Activated gamma-delta T cell (primary cell): ENCODE data around the gene MESD.
"Not testable (repeated sequence)": the region's sequence is repeated elsewhere in the genome, so short reads cannot be mapped to it uniquely, and the experiment has no call there.

Experiments used
- DNase-seq: peaks from one replicate; lab custom pipeline; 2025; lab: John Stamatoyannopoulos, UW

Gene MESD

DNA sequence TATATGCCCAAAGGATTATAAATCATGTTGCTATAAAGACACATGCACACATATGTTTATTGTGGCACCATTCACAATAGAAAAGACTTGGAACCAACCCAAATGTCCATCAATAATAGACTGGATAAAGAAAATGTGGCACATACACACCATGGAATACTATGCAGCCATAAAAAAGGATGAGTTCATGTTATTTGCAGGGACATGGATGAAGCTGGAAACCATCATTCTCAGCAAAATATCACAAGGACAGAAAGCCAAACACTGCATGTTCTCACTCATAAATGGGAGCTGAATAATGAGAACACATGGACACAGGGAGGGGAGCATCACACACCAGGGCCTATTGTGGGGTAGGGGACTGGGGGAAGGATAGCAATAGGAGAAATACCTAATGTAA lies 24.2 kb downstream of the MESD start:
- not testable (repeated sequence) for DNase-seq

GRCh38 chr15:80958818-80959495 lies 30.7 kb downstream of the MESD start:
- no peak for DNase-seq

- DNase-seq, result no peak
These were observed 31.6 kb downstream of the MESD start for GRCh38 chr15:80957976-80958375.

DNA sequence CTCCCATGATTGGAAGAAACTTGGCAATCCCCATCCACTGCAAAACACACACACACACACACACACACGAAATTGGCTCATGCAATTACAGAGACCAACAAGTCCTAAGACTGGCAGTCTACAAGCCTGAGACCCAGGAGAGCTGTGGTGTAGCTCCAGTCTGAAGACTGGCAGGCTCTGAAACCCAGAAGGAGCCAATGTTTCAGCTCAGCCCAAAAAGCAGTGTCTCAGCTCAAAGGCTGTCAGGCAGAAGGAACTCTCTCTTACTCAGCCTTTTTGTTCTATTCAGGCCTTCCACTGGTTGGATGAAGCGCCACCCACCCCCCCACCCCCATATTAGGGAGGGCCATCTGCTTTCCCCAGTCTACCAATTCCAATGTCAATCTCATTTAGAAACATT lies 32.1 kb downstream of the MESD start:
- no peak for DNase-seq

- not testable (repeated sequence) for DNase-seq
These were observed 33.8 kb downstream of the MESD start for GRCh38 chr15:80955571-80956452.

GRCh38 chr15:80953953-80954778 lies 35.5 kb downstream of the MESD start:
- DNase-seq, result no peak

DNA sequence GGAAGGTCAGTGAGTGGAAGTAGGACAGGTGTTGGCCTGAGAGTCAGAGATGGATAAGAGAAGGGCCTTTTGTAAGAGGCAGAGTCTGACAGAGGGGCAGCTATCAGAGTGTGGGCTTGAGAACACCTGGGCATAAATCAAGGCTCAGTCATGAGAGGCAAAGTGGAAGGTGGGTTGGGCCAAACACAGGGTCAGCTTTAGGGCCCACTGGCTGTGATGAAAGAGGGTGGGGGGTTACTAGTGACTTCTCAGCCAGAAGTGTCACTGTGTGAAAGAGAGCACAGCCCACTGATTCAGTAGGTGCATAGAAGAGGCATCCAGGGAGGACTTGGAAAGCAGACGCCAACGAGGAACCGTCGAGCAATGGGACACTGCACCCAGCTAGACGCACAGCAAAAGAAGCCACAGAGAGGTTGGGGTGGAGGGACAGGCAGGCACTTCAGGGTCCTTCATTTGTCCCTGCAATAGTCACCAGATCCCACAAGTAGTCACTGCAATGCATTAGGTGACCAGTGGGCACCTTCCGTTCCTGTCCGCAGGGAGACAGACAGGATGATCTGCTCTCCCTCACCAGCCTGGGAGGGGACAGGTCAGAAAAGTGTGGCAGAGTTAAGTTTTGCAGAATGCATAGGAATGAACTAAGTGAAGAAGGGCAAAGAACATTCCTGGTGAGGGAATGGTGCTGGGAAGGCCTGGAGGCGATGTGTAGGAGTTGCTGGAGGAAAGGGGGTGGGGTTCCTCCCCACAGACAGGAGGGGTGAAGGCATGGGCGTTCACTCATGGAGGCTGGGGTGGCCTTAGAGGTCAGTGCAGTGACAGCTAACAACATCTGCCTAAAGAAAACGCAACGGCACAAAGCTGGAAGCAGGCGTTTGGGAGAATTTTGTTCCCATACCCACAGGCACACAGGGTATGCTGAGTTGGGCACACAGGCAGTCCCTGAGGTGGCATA lies 36.3 kb downstream of the MESD start:
- no peak for DNase-seq

GRCh38 chr15:80951941-80952340 lies 37.7 kb downstream of the MESD start:
- no peak for DNase-seq

GRCh38 chr15:80950291-80951078 lies 39.1 kb downstream of the MESD start:
- no peak for DNase-seq

DNA sequence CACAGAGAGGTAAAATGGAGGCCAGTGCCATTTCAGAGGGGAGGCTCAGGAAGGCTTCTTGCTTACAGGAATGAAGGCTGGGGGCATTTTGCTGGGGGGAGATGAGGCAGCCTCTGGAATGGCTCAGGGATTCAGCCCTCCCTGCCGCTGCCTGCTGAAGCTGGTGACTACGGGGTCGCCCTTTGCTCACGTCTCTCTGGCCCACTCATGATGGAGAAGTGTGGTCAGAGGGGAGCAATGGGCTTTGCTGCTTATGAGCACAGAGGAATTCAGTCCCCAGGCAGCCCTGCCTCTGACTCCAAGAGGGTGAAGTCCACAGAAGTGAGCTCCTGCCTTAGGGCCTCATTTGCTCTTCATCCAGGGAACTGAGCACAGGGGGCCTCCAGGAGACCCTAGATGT lies 39.9 kb downstream of the MESD start:
- no peak for DNase-seq

DNA sequence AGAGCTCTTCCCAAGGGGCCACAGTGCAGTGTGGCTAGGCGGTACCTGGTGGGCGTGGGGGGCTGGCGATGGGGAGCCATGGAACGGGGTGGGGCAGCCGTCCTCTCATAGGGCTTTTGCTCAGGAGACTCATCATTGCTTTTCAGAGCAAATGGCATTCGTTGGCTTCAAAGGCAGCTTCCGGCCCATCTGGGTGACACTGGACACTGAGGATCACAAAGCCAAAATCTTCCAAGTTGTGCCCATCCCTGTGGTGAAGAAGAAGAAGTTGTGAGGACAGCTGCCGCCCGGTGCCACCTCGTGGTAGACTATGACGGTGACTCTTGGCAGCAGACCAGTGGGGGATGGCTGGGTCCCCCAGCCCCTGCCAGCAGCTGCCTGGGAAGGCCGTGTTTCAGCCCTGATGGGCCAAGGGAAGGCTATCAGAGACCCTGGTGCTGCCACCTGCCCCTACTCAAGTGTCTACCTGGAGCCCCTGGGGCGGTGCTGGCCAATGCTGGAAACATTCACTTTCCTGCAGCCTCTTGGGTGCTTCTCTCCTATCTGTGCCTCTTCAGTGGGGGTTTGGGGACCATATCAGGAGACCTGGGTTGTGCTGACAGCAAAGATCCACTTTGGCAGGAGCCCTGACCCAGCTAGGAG lies 40.8 kb downstream of the MESD start:
- DNase-seq, result no peak

DNA sequence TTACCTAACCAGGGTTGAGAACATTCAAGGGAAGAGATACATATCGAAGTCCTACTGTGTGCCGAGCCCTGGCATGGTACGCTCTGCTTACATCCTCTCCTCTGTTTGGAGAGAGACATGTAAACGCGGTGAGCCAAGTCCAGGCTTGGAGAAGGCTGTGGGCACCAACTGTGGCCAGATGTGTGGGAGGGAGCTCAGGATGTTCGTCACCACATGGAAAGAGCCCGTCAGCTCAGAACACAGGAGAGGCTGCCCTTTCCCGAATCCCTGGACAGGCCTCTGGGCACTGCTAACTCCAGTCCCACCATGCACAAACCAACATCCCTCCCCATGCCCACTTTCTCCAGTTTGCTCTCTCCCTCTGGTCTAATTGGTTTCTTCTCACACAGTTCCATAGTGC lies 43.0 kb downstream of the MESD start:
- DNase-seq, result no peak

GRCh38 chr15:80945605-80946004 lies 44.0 kb downstream of the MESD start:
- no peak for DNase-seq

DNA sequence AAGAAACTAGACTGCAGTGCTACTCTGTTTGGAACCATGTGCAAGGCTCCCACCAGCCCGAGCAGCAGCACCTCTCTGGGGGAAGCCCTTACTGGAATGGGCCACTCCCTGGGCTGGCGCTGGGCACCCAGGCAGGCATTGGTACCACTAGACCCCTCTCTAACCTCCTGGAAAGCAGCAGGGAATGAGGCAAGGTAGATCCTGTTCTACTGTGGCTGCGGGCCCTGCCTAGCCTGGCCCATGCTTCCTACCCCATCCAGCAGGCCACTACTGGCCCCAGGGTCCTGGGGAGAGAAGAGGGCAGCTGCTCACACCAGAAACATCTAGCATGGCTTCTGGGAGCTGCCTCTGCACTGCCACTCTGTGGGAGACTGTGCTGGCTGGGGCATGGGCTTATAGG lies 44.8 kb downstream of the MESD start:
- no peak for DNase-seq

DNA sequence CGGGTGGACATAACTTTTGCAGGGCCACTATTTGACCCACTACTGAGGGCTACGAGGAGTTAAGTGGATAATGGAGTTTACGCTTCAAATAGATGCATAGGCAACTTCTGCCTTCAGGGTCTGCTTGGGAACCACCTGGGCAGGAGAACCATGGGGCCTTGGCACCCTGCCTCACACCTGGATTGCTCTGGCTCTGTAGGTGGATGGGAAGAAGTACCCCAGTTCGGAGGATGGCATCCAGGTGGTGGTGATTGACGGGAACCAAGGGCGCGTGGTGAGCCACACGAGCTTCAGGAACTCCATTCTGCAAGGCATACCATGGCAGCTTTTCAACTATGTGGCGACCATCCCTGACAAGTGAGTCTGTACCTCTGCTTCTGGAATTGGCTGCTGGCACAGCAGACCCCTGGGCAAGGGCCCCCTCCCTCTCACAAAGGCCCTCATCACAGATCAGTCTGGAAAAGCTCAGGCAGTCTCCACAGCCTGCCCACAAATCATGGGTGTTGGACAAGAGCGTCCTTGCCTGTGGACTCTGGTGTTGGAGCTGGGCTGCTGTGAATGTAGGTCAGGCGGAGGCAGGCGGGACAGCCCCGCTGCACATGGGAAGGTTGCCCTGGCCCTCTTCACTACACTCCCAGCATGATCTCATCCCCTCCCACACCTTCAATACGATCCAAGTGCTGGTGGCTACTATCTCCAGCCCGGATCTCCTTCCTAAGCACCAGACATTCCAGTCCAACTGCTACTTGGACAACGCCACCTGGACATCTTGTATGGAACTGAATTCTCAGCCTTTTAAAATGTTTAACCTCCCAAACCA lies 46.7 kb downstream of the MESD start:
- DNase-seq, result no peak

- DNase-seq, result no peak
These were observed 47.4 kb downstream of the MESD start for GRCh38 chr15:80942266-80942665.

DNA sequence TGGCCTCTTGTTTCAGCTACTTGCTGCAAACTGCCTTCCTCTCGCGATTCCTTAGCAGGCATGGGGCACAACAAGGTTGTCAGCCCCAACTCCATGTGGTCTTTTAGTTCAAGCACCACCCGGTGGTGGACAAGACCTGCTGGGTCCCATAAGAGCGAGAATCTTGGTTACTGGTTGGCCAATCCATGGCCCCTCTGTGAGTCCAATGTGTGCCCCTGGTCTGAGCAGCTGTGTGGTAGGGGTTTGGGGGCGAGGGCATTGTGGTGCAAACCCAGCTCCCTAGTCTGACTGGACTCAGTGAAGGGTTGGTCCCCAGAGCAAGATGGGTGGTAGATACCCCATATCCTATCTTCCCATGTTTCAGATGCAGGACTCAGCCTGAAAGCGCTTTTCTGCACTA lies 48.8 kb downstream of the MESD start:
- no peak for DNase-seq

DNA sequence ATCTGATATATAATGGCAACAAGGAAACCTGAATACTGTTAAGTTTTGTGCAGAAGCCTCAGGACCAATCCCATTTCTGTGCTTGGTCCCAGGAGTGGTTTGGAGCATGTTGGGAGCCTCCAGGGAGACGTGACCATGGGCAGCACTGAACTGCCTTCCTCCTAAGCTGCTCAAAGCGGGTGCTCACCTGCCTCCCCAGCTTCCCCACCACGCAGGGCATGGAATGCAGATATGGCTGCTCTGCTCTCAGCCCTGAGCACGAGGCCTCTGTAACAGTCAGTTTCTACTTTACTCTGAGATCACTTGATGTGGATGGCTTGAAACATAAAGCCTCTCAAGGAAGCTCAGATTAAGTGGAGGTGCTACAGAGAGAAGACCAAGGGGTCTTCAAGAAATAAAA lies 49.3 kb downstream of the MESD start:
- no peak for DNase-seq

DNA sequence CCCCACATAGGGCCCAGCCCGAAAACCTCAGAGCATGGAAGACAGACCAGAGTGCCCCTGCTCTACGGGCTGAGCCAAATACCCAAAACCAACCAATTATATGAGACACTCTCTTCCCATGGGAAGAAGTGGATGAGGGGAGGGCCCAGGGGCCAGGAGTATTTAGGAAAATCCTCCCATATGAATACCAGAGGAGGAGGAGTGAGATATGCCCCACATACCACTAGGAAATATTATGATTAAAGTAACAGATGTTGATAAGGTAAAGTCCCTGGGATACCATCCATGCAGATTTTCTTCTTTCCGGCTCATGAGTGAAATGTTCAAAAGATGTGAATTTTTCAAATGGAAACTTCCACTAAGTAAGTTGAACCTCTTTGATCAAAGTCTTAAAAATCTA lies 50.4 kb downstream of the MESD start:
- DNase-seq, result no peak
